Fibroblast of the aortic adventitia (primary cell): ENCODE measurements around the gene FOLR2. TPM values are rescaled to one million over a fixed set of nuclear protein-coding genes. Genes with fewer than 3 reads are reported as not detected.

Experiments
- DNase-seq: peaks from one replicate; pipeline ENCODE4 v3.0.0-alpha.2; 2010; ENCODE audit warnings: low read depth
- H3K4me3 ChIP-seq: 2 replicates; pipeline ENCODE4 v1.5.1; 2011; ENCODE audit warnings: low read depth, mild to moderate bottlenecking, control low read depth, low read length, moderate library complexity
- total RNA-seq: library from RNA; depleted of rRNA; stranded (reverse); fragments of >200 nt; gene quantifications from 2 replicates; pipeline ENCODE4 v1.2.3, GENCODE V29; 2012; ENCODE audit warnings: low replicate concordance
- TF ChIP-seq, protein P1 (sequence below): IDR thresholded peaks from 2 replicates; pipeline ENCODE4 v1.5.1; 2011; ENCODE audit warnings: mild to moderate bottlenecking, low read length, control low read depth, inconsistent platforms; ENCODE audit not compliant: insufficient read depth

Gene FOLR2
- total RNA-seq, 1 donor, result not detected

DNA sequence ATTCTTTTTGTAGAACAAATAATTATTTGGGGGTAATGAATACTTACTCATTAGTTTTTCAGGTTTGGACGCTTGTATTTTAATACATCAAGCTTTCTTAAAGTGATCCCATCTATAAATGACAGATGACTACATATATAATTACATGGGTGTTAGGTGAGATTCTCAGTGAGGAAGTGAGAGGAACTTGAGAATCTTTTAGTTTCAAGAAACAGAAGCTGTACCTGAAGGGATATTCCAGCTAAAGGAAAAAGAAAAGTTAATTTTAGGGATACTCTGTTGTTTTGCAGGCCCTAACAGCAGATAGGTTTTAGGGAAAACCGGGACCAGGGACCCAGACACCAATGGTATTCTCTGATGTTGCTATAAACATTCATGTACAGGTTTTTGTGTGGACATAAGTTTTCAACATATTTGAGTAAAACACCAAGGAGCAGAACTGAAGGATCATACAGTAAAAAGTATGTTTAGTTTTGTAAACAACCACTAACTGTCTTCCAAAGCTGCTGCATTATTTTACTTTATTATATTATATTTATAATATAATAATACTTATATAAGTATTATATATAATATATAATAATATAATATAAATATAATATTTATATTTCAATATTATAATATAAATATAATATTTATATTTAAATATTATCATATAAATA, 51.5 kb downstream of the FOLR2 start:
- TF ChIP-seq, protein P1, sequence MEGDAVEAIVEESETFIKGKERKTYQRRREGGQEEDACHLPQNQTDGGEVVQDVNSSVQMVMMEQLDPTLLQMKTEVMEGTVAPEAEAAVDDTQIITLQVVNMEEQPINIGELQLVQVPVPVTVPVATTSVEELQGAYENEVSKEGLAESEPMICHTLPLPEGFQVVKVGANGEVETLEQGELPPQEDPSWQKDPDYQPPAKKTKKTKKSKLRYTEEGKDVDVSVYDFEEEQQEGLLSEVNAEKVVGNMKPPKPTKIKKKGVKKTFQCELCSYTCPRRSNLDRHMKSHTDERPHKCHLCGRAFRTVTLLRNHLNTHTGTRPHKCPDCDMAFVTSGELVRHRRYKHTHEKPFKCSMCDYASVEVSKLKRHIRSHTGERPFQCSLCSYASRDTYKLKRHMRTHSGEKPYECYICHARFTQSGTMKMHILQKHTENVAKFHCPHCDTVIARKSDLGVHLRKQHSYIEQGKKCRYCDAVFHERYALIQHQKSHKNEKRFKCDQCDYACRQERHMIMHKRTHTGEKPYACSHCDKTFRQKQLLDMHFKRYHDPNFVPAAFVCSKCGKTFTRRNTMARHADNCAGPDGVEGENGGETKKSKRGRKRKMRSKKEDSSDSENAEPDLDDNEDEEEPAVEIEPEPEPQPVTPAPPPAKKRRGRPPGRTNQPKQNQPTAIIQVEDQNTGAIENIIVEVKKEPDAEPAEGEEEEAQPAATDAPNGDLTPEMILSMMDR, result no peak
- no peak overlapping the region for H3K4me3 ChIP-seq
- no peak for DNase-seq

Other genes starting within 250 kb of the FOLR2 start
- gene IL18BP, start 217.9 kb upstream of the FOLR2 start, total RNA-seq, result 1.1 and 2.2 TPM in 2 replicates
- 134 and 196 TPM in 2 replicates for gene NUMA1, start 136.3 kb upstream of the FOLR2 start, total RNA-seq
- 0.98 and 8.9 TPM in 2 replicates for gene LRRC51, start 135.9 kb upstream of the FOLR2 start, total RNA-seq
- gene LAMTOR1, start 113.5 kb upstream of the FOLR2 start, total RNA-seq, result 99.0 and 220 TPM in 2 replicates
- gene TOMT, start 110.9 kb upstream of the FOLR2 start, total RNA-seq, result not detected in 2 replicates
- 24.5 and 49.5 TPM in 2 replicates for gene ANAPC15, start 104.1 kb upstream of the FOLR2 start, total RNA-seq
- 0.90 TPM in 1 of 2 replicates, not detected in the other for gene FOLR3, start 81.1 kb upstream of the FOLR2 start, total RNA-seq
- 0.18 TPM in 1 of 2 replicates, not detected in the other for gene FOLR1, start 24.7 kb upstream of the FOLR2 start, total RNA-seq
- gene INPPL1, start 8.0 kb downstream of the FOLR2 start, total RNA-seq, result 27.9 and 54.6 TPM in 2 replicates
- not detected in 2 replicates for gene PHOX2A, start 27.4 kb downstream of the FOLR2 start, total RNA-seq
- gene CLPB, start 217.7 kb downstream of the FOLR2 start, total RNA-seq, result 19.5 and 24.0 TPM in 2 replicates